Measurements from ENCODE around the gene RUNX1.
"Not testable (repeated sequence)": the region's sequence is repeated elsewhere in the genome, so short reads cannot be mapped to it uniquely, and the experiment has no call there.

The RUNX1 gene

GRCh38 chr21:34960687-34961086 is 88.4 kb downstream of the RUNX1 start:
- TF ChIP-seq TAF1 (IDR thresholded peaks at IDR 0.05; ENCODE audit: borderline replicate concordance, low read depth, low read length) = no peak
- TF ChIP-seq POLR2A (IDR thresholded peaks at IDR 0.05; ENCODE audit: low read depth, low read length) = no peak
- TF ChIP-seq POLR2AphosphoS5 (IDR thresholded peaks at IDR 0.05; ENCODE audit: low read depth, low read length) = no peak
- no peak for DNase-seq (ENCODE audit: insufficient read length)
- FAIRE-seq = no peak

DNA sequence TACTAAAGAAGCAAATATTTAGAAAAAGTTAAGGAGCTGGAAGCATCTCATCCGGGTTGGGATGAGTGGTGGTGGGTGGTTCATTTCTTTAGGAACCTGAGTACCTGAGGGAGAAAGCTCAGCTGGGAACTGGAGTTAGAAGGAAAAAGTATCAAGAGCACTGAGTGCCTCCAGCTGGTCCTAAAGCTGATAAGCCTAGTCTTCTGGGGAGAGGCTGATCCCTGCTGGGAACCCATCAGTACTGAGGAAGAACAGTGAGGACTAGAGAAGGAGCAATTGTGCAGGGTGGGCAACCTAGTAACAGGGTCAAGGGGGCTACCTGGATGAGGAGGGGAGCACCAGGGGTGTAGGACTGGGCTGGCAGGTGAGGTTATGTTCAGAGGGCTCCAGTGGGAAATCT is 89.5 kb downstream of the RUNX1 start:
- no peak for FAIRE-seq
- TF ChIP-seq POLR2A (IDR thresholded peaks at IDR 0.05; ENCODE audit: low read depth, low read length) (no peak), POLR2AphosphoS5 (IDR thresholded peaks at IDR 0.05; ENCODE audit: low read depth, low read length) (no peak), TAF1 (IDR thresholded peaks at IDR 0.05; ENCODE audit: borderline replicate concordance, low read depth, low read length) (no peak)
- no peak for DNase-seq (ENCODE audit: insufficient read length)

- DNase-seq (ENCODE audit: insufficient read length) (no peak), FAIRE-seq (no peak)
- TF ChIP-seq TAF1 (IDR thresholded peaks at IDR 0.05; ENCODE audit: borderline replicate concordance, low read depth, low read length) = no peak
- no peak for TF ChIP-seq POLR2A (IDR thresholded peaks at IDR 0.05; ENCODE audit: low read depth, low read length)
- no peak for TF ChIP-seq POLR2AphosphoS5 (IDR thresholded peaks at IDR 0.05; ENCODE audit: low read depth, low read length)
These were observed 91.1 kb downstream of the RUNX1 start for GRCh38 chr21:34958040-34958439.

- TF ChIP-seq TAF1 (IDR thresholded peaks at IDR 0.05; ENCODE audit: borderline replicate concordance, low read depth, low read length) = no peak
- DNase-seq (ENCODE audit: insufficient read length) = no peak
- no peak for FAIRE-seq
These were observed 92.4 kb downstream of the RUNX1 start for GRCh38 chr21:34956416-34957316.

DNA sequence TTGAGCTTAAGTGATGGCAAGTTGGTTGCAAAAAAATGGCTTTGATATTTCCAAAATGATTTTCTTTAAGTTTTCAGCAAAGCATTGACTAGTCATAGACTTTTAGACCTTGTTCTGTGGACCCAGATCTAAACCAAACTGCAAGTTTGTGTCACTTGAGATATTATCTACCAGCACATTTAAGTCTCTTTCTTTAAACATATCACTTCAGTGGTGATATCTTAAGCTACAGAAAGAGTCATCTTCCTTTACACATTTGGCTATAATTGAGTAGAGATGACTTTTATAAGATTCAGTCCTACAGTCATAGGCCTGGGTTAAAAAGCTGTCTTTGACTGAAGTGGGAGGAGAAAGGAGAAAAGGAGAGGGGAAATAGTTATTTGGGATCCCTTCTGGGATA is 95.2 kb downstream of the RUNX1 start:
- DNase-seq (ENCODE audit: insufficient read length) = no peak
- no peak for TF ChIP-seq POLR2A (IDR thresholded peaks at IDR 0.05; ENCODE audit: low read depth, low read length)
- no peak for TF ChIP-seq POLR2AphosphoS5 (IDR thresholded peaks at IDR 0.05; ENCODE audit: low read depth, low read length)
- no peak for TF ChIP-seq TAF1 (IDR thresholded peaks at IDR 0.05; ENCODE audit: borderline replicate concordance, low read depth, low read length)
- FAIRE-seq = no peak

DNA sequence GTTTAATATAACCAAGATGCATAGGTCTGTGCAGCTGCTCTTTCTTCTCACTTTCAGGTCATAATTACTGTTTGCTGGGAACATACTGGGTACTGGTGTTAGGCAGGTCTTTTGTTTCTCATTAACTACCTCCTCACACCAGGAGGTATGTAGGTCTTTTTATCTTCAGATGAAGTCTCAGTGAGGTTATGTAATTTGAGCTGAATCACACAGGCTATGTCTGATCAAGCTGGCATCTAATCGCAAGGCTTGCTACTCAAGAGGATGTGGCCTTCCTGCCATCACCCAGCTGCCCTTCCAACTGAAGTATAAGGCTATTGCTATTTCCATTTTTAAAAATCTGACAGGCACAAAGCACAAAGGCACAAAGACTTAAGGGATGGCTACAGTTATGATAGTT is 96.4 kb downstream of the RUNX1 start:
- no peak for TF ChIP-seq POLR2AphosphoS5 (IDR thresholded peaks at IDR 0.05; ENCODE audit: low read depth, low read length)
- TF ChIP-seq POLR2A (IDR thresholded peaks at IDR 0.05; ENCODE audit: low read depth, low read length) = no peak
- TF ChIP-seq TAF1 (IDR thresholded peaks at IDR 0.05; ENCODE audit: borderline replicate concordance, low read depth, low read length) = no peak
- DNase-seq (ENCODE audit: insufficient read length) = no peak

DNA sequence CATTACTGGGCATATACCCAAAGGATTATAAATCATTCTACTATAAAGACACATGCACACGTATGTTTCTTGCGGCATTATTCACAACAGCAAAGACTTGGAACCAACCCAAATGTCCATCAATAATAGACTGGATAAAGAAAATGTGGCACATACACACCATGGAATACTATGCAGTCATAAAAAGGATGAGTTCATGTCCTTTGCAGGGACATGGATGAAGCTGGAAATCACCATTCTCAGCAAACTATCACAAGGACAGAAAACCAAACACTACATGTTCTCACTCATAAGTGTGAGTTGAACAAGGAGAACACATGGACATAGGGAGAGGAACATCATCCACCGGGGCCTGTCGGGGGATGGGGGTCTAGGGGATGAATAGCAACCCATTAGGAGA is 97.2 kb downstream of the RUNX1 start:
- FAIRE-seq; DNase-seq (ENCODE audit: insufficient read length): not testable (repeated sequence)

More for the DNA sequence above, 96.4 kb downstream of the RUNX1 start:
- FAIRE-seq = no peak

DNA sequence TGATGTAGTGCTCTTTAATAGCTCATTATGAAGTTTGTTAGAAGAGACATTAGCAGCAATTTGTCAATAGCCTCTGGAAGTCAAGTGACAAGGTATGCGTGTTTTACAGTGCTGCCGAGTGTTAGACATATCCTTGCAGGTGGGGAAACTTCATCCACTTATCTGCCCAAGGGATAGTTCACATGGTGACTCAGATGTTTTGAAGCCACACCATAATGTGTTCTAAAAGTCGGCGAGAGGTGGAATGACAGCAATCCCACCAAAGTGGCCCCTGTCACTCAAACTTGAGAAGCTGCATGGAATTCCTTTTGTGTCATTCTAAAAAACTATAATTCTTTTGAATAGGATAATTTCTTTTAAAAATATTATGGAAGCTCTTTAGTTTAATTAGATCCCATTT is 98.1 kb downstream of the RUNX1 start:
- FAIRE-seq = peak; percentile 50

GRCh38 chr21:34949499-34949898 is 99.6 kb downstream of the RUNX1 start:
- no peak for DNase-seq (ENCODE audit: insufficient read length)
- FAIRE-seq = no peak
- no peak for TF ChIP-seq POLR2AphosphoS5 (IDR thresholded peaks at IDR 0.05; ENCODE audit: low read depth, low read length)
- TF ChIP-seq TAF1 (IDR thresholded peaks at IDR 0.05; ENCODE audit: borderline replicate concordance, low read depth, low read length) = no peak
- no peak for TF ChIP-seq POLR2A (IDR thresholded peaks at IDR 0.05; ENCODE audit: low read depth, low read length)

More for the DNA sequence above, 98.1 kb downstream of the RUNX1 start:
- no peak for TF ChIP-seq POLR2A (IDR thresholded peaks at IDR 0.05; ENCODE audit: low read depth, low read length)
- no peak for DNase-seq (ENCODE audit: insufficient read length)

DNA sequence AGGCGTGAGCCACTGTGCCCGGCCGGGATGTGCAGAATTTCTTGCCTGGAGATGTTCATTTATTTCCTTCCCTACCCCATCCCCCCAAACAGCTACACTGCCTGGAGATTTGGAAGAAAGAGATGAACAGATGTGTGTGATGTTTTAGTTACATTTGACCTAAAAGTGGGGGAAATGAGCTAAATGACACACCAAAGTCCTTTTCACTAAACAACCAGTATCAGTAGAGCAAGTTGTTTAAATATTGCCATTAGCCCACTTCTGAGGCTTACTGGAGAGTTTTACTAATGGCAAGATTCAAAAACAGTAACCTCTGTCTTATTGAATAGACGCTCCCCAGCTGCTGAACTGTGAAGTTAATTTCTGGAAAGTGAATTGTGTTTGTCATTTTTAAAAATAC is 100.1 kb downstream of the RUNX1 start:
- TF ChIP-seq TAF1 (IDR thresholded peaks at IDR 0.05; ENCODE audit: borderline replicate concordance, low read depth, low read length) = no peak
- TF ChIP-seq POLR2AphosphoS5 (IDR thresholded peaks at IDR 0.05; ENCODE audit: low read depth, low read length) = no peak
- no peak for TF ChIP-seq POLR2A (IDR thresholded peaks at IDR 0.05; ENCODE audit: low read depth, low read length)
- FAIRE-seq (no peak), DNase-seq (ENCODE audit: insufficient read length) (no peak)

DNA sequence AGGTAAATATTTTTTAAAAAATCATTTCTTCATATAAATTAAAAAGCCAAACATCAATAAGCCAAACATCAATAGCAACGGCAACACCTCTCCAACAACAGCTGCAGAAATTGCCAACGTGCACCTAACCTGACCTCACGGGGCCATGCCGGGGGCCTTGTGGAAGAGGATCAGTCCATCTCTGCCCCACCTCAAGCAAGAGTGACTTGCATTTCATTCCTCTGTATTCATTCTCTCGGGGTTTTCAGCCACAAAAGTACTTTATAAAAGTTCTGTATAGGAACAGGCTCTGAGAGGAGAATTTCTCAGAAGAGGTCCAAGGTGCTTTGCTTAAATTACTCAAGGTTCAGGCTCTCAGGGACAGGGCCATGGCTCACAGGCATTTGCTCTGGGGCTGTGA is 100.9 kb downstream of the RUNX1 start:
- no peak for TF ChIP-seq POLR2AphosphoS5 (IDR thresholded peaks at IDR 0.05; ENCODE audit: low read depth, low read length)
- TF ChIP-seq POLR2A (IDR thresholded peaks at IDR 0.05; ENCODE audit: low read depth, low read length) = no peak
- TF ChIP-seq TAF1 (IDR thresholded peaks at IDR 0.05; ENCODE audit: borderline replicate concordance, low read depth, low read length) = no peak
- no peak for FAIRE-seq

DNA sequence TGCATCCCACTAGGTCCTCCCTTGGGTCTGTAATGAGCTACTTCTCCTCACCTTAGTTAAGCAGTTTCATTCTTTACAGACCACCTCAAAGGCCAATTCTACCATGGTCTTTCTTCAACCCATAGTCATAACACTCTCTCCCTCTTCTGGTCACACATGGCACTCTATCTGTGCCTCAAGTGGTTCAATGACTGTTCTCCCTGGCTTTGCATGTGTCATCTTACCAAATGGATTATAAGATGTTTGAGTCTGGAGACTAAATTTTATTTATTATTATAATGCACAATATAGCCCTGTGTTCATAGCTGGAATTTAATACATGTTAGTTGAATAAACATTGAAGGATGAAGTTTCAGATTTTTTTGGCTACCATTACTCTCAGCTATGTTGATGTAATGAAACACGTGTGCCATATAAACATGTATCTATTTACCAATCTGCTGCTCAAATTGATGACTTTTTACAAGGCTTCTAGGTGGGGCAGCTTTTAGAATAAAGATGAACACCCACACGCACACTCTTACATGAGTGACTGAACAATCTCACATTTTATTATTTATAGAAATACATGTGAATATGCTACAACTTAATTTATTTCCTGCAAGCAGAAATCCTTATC is 102.1 kb downstream of the RUNX1 start:
- TF ChIP-seq POLR2AphosphoS5 (IDR thresholded peaks at IDR 0.05; ENCODE audit: low read depth, low read length) (no peak), POLR2A (IDR thresholded peaks at IDR 0.05; ENCODE audit: low read depth, low read length) (no peak), TAF1 (IDR thresholded peaks at IDR 0.05; ENCODE audit: borderline replicate concordance, low read depth, low read length) (no peak)
- DNase-seq (ENCODE audit: insufficient read length) (no peak), FAIRE-seq (no peak)

More for the DNA sequence above, 100.9 kb downstream of the RUNX1 start:
- no peak for DNase-seq (ENCODE audit: insufficient read length)
